GM20000 (cell line): ENCODE measurements around the gene NPL.

ENCODE experiments used
- DNase-seq: peaks from one replicate; pipeline ENCODE4 v3.0.0; 2012; ENCODE audit warnings: low spot score
- CTCF ChIP-seq: IDR thresholded peaks from 2 replicates; pipeline ENCODE4 v1.5.1; 2012; ENCODE audit warnings: mild to moderate bottlenecking, control low read depth; ENCODE audit errors: extremely low read depth, missing control alignments

The NPL gene

GRCh38 chr1:182867861-182868260 lies 78.3 kb downstream of the NPL start:
- no peak for TF ChIP-seq CTCF
- DNase-seq = no peak

GRCh38 chr1:182869241-182869666 lies 79.7 kb downstream of the NPL start:
- no peak for TF ChIP-seq CTCF
- DNase-seq = no peak

- DNase-seq = no peak
- TF ChIP-seq CTCF = no peak
Measured at GRCh38 chr1:182872881-182873280, 83.3 kb downstream of the NPL start.

- TF ChIP-seq CTCF = no peak
- no peak for DNase-seq
Measured at GRCh38 chr1:182875889-182876288, 86.3 kb downstream of the NPL start.

GRCh38 chr1:182877331-182877730 lies 87.8 kb downstream of the NPL start:
- DNase-seq = no peak
- no peak for TF ChIP-seq CTCF

GRCh38 chr1:182877842-182878241 lies 88.3 kb downstream of the NPL start:
- no peak for TF ChIP-seq CTCF

More at GRCh38 chr1:182877842-182878241, 88.3 kb downstream of the NPL start:
- no peak for DNase-seq
